Spleen (tissue), 11 donors: ENCODE results near the gene RCN2. TPM values are rescaled to one million over a fixed set of nuclear protein-coding genes. Genes with fewer than 3 reads are reported as not detected.

ENCODE experiments used
- DNase-seq: peaks from one replicate; pipeline ENCODE4 v3.0.0-alpha.2; 2020
- H3K27ac ChIP-seq, 8 donors: fragments of 200-600 bp; sonication (generic) in 7 of 8; 1 replicate in 4 of 8; 2 replicates in 4 of 8; pipeline versions ENCODE4 v1.5.0 to v1.8.0; 2016 to 2021; ENCODE audit warnings: inconsistent platforms in 4 of 8, mild to moderate bottlenecking in 4 of 8, moderate library complexity in 1 of 8
- H3K27me3 ChIP-seq, 7 donors: fragments of 200-600 bp; sonication (generic) in 6 of 7; replicated peaks in 1 of 7; 1 replicate in 4 of 7; 2 replicates in 3 of 7; pipeline versions ENCODE4 v1.5.0 to v1.8.0; 2016 to 2021; ENCODE audit warnings: inconsistent platforms in 3 of 7, mild to moderate bottlenecking in 1 of 7
- H3K36me3 ChIP-seq, 6 donors: fragments of 200-600 bp; sonication (generic) in 5 of 6; 1 replicate in 4 of 6; 2 replicates in 2 of 6; pipeline versions ENCODE4 v1.5.0 to v1.8.0; 2016 to 2021; ENCODE audit warnings: inconsistent platforms in 2 of 6
- H3K4me1 ChIP-seq, 6 donors: fragments of 200-600 bp; sonication (generic) in 5 of 6; 1 replicate in 3 of 6; 2 replicates in 3 of 6; pipeline versions ENCODE4 v1.5.0 to v1.8.0; 2016 to 2021; ENCODE audit warnings: inconsistent platforms in 3 of 6
- H3K4me3 ChIP-seq, 8 donors: fragments of 200-600 bp; sonication (generic) in 7 of 8; 1 replicate in 4 of 8; 2 replicates in 4 of 8; pipeline versions ENCODE4 v1.5.0 to v1.8.0; 2016 to 2021; ENCODE audit warnings: inconsistent platforms in 4 of 8, mild to moderate bottlenecking in 4 of 8, moderate library complexity in 2 of 8
- H3K9me3 ChIP-seq, 8 donors: fragments of 200-600 bp; sonication (generic) in 7 of 8; 1 replicate in 4 of 8; 2 replicates in 4 of 8; pipeline versions ENCODE4 v1.5.0 to v1.8.0; 2016 to 2021; ENCODE audit warnings: inconsistent platforms in 4 of 8
- POLR2A ChIP-seq, 3 donors: fragments of 450-650 bp; IDR thresholded peaks; one replicate each; pipeline ENCODE4 v1.5.1; 2017; ENCODE audit warnings: antibody characterized with exemption in 3 of 3, mild to moderate bottlenecking in 1 of 3
- POLR2AphosphoS5 ChIP-seq, 3 donors: sonication (generic); formaldehyde crosslinking; IDR thresholded peaks; one replicate each; pipeline ENCODE4 v1.5.1; 2017; ENCODE audit warnings: antibody characterized with exemption in 3 of 3
- WGBS, 5 donors: extraction: QIAGEN DNeasy Blood & Tissue Kit in 3 of 5; methylation state at CpG; one replicate each; pipeline versions ENCODE4 v1.1.5 to v1.1.7; 2013 to 2018; 5-methylcytosine and 5-hydroxymethylcytosine counted together
- intact Hi-C: fragments of 100-400 bp; cut with DNase I; formaldehyde crosslinking; loops from one replicate; pipeline ENCODE4 v1.15.0; 2023; ENCODE audit warnings: low total_unique reads
- polyA plus RNA-seq, 3 donors: library from polyadenylated mRNA; stranded (reverse); fragments of 200-250 nt; gene quantifications; one replicate each; pipeline ENCODE4 v1.2.1, GENCODE V29; 2013
- total RNA-seq, 7 donors: library from RNA; depleted of rRNA in 3 of 7; stranded (reverse); fragments of >200 nt in 3 of 7; fragmentation: NEBNext Ultra II Directional in 4 of 7; extraction: Animal tissue kit (Norgen Biotek cat#: 25700) in 4 of 7; gene quantifications; one replicate each; pipeline versions ENCODE4 v1.1.0 to v1.2.1, GENCODE V29; 2016 to 2021
- TF ChIP-seq, protein P1 (sequence below), 11 experiments: fragments of 200-600 bp in 7 of 11; fragments of 450-650 bp in 4 of 11; sonication (generic) in 4 of 11; IDR thresholded peaks in 8 of 11; conservative IDR thresholded peaks in 3 of 11; 1 replicate in 7 of 11; 2 replicates in 4 of 11; pipeline versions ENCODE4 v1.4.0 to v1.8.0; 2016 to 2021; ENCODE audit warnings: antibody characterized with exemption in 11 of 11, inconsistent platforms in 4 of 11, mild to moderate bottlenecking in 1 of 11
- donor health status: healthy with polysubstance abuse.
- donor health status: DM: no; HTN: no; CAD: no; lungs with moderate emphysema.
- donor health status: DM: no; HTN: no; CAD: no.
- donor health status: Bipolar disorder and iron deficiency.
- donor health status: healthy.
- donor health status: DM: no; HTN: no; CAD: no.
- donor health status: DM: yes; HTN: yes; CAD: no.

RCN2 gene
- total and polyA plus RNA-seq, 10 donors, result 24.6 to 38.3 (median 31.6) TPM

DNA sequence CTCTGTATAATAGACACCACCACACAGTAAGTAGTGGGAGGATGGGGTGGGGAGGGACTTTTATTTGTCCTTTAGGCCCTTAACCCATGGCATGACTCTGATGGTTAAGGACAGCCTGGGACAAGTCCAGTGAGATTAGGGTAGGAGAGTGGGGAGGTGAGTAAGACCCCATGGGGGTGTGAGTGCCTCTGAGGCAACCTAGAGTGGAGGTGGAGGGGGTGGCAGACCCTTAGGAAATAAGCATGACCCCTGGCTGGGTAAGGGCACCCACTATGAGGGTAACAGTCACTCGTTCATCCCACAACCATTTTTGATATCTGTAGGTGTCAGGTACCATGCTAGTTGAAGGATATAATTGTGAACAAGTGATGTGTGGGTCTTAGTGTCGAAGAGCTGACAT, 42.4 kb downstream of the RCN2 start:
- no peaks in the 10 kb centered on the region for H3K36me3 ChIP-seq
- peaks cover 0 to 33% (median 6%) of the 10 kb centered on the region in 6 donors for H3K4me1 ChIP-seq
- no peaks in the 10 kb centered on the region for H3K27me3 ChIP-seq
- WGBS, 5 donors, result 84 to 88% (median 85%) methylated on average over 2 of the region's 2 CpGs
- peaks cover 0 to 6% (median 0%) of the 10 kb centered on the region in 8 donors for H3K9me3 ChIP-seq
- H3K27ac ChIP-seq, result no peak overlapping the region
- no peak for DNase-seq
- TF ChIP-seq, protein P1, sequence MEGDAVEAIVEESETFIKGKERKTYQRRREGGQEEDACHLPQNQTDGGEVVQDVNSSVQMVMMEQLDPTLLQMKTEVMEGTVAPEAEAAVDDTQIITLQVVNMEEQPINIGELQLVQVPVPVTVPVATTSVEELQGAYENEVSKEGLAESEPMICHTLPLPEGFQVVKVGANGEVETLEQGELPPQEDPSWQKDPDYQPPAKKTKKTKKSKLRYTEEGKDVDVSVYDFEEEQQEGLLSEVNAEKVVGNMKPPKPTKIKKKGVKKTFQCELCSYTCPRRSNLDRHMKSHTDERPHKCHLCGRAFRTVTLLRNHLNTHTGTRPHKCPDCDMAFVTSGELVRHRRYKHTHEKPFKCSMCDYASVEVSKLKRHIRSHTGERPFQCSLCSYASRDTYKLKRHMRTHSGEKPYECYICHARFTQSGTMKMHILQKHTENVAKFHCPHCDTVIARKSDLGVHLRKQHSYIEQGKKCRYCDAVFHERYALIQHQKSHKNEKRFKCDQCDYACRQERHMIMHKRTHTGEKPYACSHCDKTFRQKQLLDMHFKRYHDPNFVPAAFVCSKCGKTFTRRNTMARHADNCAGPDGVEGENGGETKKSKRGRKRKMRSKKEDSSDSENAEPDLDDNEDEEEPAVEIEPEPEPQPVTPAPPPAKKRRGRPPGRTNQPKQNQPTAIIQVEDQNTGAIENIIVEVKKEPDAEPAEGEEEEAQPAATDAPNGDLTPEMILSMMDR (IDR thresholded peaks at IDR 0.05 in 8 of 11, conservative IDR thresholded peaks at IDR 0.05 in 3 of 11), result no peak
- no peak for TF ChIP-seq POLR2A (IDR thresholded peaks at IDR 0.05)
- TF ChIP-seq POLR2AphosphoS5 (IDR thresholded peaks at IDR 0.05), result no peak
- no peak overlapping the region for H3K4me3 ChIP-seq
- intact Hi-C loops, result loop anchor here (10.0 kb wide), 1 partner anchor 51 kb away; no protein-coding TSS in a partner anchor

DNA sequence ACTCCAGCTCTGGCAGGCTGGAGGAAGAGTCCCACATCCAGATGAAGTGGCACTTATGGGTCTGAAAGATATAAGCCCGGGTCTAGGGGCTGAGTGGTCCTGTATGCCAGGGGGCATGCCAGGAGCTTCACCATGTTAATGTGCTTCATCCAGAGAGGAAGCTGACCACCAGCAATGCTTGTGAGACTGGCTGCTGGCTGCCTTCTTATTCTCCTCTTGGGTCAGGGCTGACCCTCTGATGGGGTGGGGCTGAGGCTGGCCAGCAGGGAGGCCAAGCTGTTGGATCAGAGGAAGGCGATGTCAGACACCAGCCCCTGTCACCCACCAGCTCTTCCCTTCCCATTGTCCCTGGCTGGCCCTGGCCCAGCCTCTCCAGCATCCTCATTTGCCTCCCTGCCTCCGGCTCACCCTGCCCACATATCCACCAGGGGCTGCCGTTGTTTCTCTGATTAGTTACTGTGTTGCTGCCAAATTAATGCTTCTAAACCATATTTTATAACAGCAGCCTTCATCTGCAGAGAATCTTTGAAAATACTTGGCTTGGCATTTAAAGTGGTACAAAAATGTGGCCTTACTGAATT, 43.0 kb downstream of the RCN2 start:
- peaks cover 0 to 33% (median 6%) of the 10 kb centered on the region in 6 donors for H3K4me1 ChIP-seq
- no peak for DNase-seq
- intact Hi-C loops, result loop anchor here (10.0 kb wide), 1 partner anchor 50 kb away; no protein-coding TSS in a partner anchor
- TF ChIP-seq, protein P1 (IDR thresholded peaks at IDR 0.05 in 8 of 11, conservative IDR thresholded peaks at IDR 0.05 in 3 of 11), result no peak
- TF ChIP-seq POLR2A (IDR thresholded peaks at IDR 0.05), result no peak
- no peak for TF ChIP-seq POLR2AphosphoS5 (IDR thresholded peaks at IDR 0.05)
- peaks cover 0 to 6% (median 0%) of the 10 kb centered on the region in 8 donors for H3K9me3 ChIP-seq
- H3K4me3 ChIP-seq, result no peak overlapping the region
- WGBS, 5 donors, result 74 to 91% (median 81%) methylated on average over 4 of the region's 4 CpGs
- no peaks in the 10 kb centered on the region for H3K36me3 ChIP-seq
- H3K27me3 ChIP-seq, result no peaks in the 10 kb centered on the region
- H3K27ac ChIP-seq, result no peak overlapping the region

DNA sequence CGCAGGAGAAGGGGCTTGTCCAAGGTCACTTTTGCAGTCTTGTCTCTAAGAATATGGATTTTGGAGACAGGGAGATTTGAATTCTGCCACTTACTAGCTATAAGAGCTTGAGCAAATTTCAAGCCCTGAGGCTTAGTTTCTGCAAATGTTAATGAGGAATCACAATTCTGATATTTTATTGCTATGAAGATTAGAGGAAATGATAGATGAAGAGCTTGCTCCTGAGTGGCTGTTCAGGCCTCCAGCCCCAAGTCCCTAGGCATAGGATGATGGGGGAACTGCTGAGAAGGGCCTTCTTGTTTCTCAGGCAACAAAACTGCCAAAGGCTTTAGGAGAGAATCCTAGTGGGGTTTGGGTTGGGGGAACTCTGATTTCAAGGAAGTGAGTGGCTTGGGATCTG, 44.6 kb downstream of the RCN2 start:
- 79 to 94% (median 87%) methylated on average over 1 of the region's 1 CpG for WGBS, 5 donors
- DNase-seq, result no peak
- H3K27ac ChIP-seq, result peak overlapping the region in 3 of 8 donors; percentile 39 to 67 (median 52)
- no peaks in the 10 kb centered on the region for H3K36me3 ChIP-seq
- H3K4me3 ChIP-seq, result no peak overlapping the region
- TF ChIP-seq POLR2AphosphoS5 (IDR thresholded peaks at IDR 0.05) (no peak), POLR2A (IDR thresholded peaks at IDR 0.05) (no peak)
- TF ChIP-seq, protein P1 (IDR thresholded peaks at IDR 0.05 in 8 of 11, conservative IDR thresholded peaks at IDR 0.05 in 3 of 11), result no peak
- peaks cover 0 to 6% (median 0%) of the 10 kb centered on the region in 8 donors for H3K9me3 ChIP-seq
- intact Hi-C loops, result loop anchor here (10.0 kb wide), 1 partner anchor 49 kb away; no protein-coding TSS in a partner anchor
- H3K27me3 ChIP-seq, result peaks cover 0 to 3% (median 0%) of the 10 kb centered on the region in 7 donors
- H3K4me1 ChIP-seq, result peaks cover 0 to 33% (median 6%) of the 10 kb centered on the region in 6 donors

DNA sequence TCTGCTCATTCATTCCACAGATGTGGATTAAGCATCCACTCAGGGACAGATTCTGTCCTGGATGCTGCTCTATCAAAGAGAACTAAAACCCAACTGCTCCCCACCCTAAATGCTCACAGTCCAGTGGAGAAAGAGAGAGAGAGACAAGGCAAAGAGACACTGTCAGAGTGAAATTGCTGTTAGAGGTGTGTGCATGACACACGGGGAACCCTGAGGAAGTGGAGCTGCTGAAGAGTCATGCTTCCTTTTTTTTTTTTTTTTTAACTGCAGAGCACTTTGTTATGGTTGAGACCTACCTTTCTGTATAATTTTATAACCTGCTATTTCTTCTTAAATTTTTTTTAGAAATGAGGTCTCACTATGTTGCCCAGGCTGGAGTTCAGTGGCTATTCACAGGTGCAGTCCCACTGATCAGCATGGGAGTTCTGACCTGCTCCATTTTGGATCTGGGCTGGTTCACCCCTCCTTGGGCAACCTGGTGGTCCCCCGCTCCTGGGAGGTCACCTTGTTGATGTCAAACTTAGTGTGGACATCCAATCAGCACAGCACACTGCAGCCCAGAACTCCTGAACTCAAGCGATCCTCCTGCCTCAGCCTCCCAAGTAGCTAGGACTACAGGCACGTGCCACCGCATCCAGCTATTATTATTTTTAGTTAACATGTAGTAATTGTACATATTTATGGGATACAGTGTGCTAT, 45.2 kb downstream of the RCN2 start:
- H3K9me3 ChIP-seq, result peaks cover 0 to 6% (median 0%) of the 10 kb centered on the region in 8 donors
- no peaks in the 10 kb centered on the region for H3K36me3 ChIP-seq
- no peak overlapping the region for H3K4me3 ChIP-seq
- H3K27me3 ChIP-seq, result peaks cover 0 to 3% (median 0%) of the 10 kb centered on the region in 7 donors
- H3K27ac ChIP-seq, result peak overlapping the region in 3 of 8 donors; percentile 39 to 67 (median 52)
- WGBS, 5 donors, result 74 to 79% (median 78%) methylated on average over 5 of the region's 5 CpGs
- H3K4me1 ChIP-seq, result peaks cover 0 to 33% (median 6%) of the 10 kb centered on the region in 6 donors
- TF ChIP-seq, protein P1 (IDR thresholded peaks at IDR 0.05 in 8 of 11, conservative IDR thresholded peaks at IDR 0.05 in 3 of 11), result no peak
- TF ChIP-seq POLR2A (IDR thresholded peaks at IDR 0.05), result no peak
- DNase-seq, result no peak
- intact Hi-C loops, result loop anchor here (10.0 kb wide), 1 partner anchor 48 kb away; no protein-coding TSS in a partner anchor
